CD14-positive monocyte (primary cell): ENCODE results near the gene BAHCC1. TPM values are rescaled to one million over a fixed set of nuclear protein-coding genes. Genes with fewer than 3 reads are reported as not detected.
A peak's percentile ranks its signal among the peaks of the same experiment; 100 is the strongest.

ENCODE experiments used
- DNase-seq, 3 donors: peaks; one replicate each; pipeline ENCODE4 v3.0.0-alpha.2; 2011 to 2022
- H2AFZ ChIP-seq: 2 replicates; pipeline ENCODE4 v1.6.0; 2012; ENCODE audit warnings: mild to moderate bottlenecking, low read depth, low read length, inconsistent platforms; ENCODE audit not compliant: insufficient read depth, poor library complexity, severe bottlenecking
- H3K27ac ChIP-seq, 2 donors: 1 replicate in 1 of 2; 2 replicates in 1 of 2; pipeline ENCODE4 v1.5.1; 2012 to 2013; ENCODE audit warnings: low read length in 2 of 2, control low read depth in 1 of 2, inconsistent platforms in 1 of 2, low read depth in 1 of 2, mild to moderate bottlenecking in 1 of 2
- H3K27me3 ChIP-seq, 2 donors: one replicate each; pipeline versions ENCODE4 v1.6.0 to v1.6.1; 2011 to 2013; ENCODE audit warnings: low read length in 2 of 2; ENCODE audit not compliant: control insufficient read depth in 2 of 2, insufficient read depth in 2 of 2
- H3K36me3 ChIP-seq, 2 donors: replicated peaks in 1 of 2; 1 replicate in 1 of 2; 2 replicates in 1 of 2; pipeline versions ENCODE4 v1.5.1 to v1.6.1; 2012 to 2013; ENCODE audit warnings: low read length in 2 of 2, control low read depth in 1 of 2, inconsistent platforms in 1 of 2, mild to moderate bottlenecking in 1 of 2; ENCODE audit not compliant: insufficient read depth in 2 of 2, control insufficient read depth in 1 of 2
- H3K4me1 ChIP-seq, 2 donors: 1 replicate in 1 of 2; 2 replicates in 1 of 2; pipeline versions ENCODE4 v1.5.1 to v1.6.1; 2012 to 2013; ENCODE audit warnings: low read length in 2 of 2, control low read depth in 1 of 2, inconsistent platforms in 1 of 2, mild to moderate bottlenecking in 1 of 2, moderate library complexity in 1 of 2; ENCODE audit not compliant: insufficient read depth in 2 of 2, control insufficient read depth in 1 of 2
- H3K4me2 ChIP-seq: replicated peaks from 2 replicates; pipeline ENCODE3; 2012; ENCODE audit warnings: low read length, moderate library complexity, mild to moderate bottlenecking; ENCODE audit not compliant: poor library complexity, severe bottlenecking; ENCODE audit errors: extremely low read depth
- H3K4me3 ChIP-seq, 3 experiments: fragments of 200-600 bp in 1 of 3; sonication (generic) in 1 of 3; replicated peaks in 1 of 3; 1 replicate in 2 of 3; 2 replicates in 1 of 3; pipeline ENCODE4 v1.5.1; 2011 to 2013; ENCODE audit warnings: low read length in 3 of 3, mild to moderate bottlenecking in 3 of 3, control low read depth in 2 of 3, low read depth in 2 of 3, inconsistent platforms in 1 of 3, moderate library complexity in 1 of 3
- H3K79me2 ChIP-seq: 2 replicates; pipeline ENCODE4 v1.6.0; 2012; ENCODE audit warnings: mild to moderate bottlenecking, control low read depth, inconsistent platforms, low read length, moderate library complexity; ENCODE audit not compliant: insufficient read depth
- H3K9ac ChIP-seq: 2 replicates; pipeline ENCODE4 v1.6.0; 2017; ENCODE audit warnings: low read length, mild to moderate bottlenecking; ENCODE audit not compliant: insufficient read depth, poor library complexity, severe bottlenecking
- H3K9me3 ChIP-seq, 2 donors: replicated peaks in 1 of 2; 1 replicate in 1 of 2; 2 replicates in 1 of 2; pipeline versions ENCODE4 v1.5.1 to v1.6.1; 2012 to 2013; ENCODE audit warnings: low read length in 2 of 2, control low read depth in 1 of 2; ENCODE audit not compliant: control insufficient read depth in 1 of 2, insufficient read depth in 1 of 2
- H4K20me1 ChIP-seq: 2 replicates; pipeline ENCODE4 v1.6.0; 2012; ENCODE audit warnings: mild to moderate bottlenecking, low read length, control low read depth, moderate library complexity; ENCODE audit not compliant: insufficient read depth
- H3K27ac Mint-ChIP-seq, 7 donors: one replicate each; pipeline ENCODE4 v1.8.0; 2020; ENCODE audit warnings: mild to moderate bottlenecking in 7 of 7, mixed read lengths in 7 of 7, moderate library complexity in 6 of 7, inconsistent platforms in 2 of 7
- H3K27me3 Mint-ChIP-seq, 3 donors: one replicate each; pipeline ENCODE4 v1.8.0; 2021 to 2022; ENCODE audit warnings: low read depth in 3 of 3, mild to moderate bottlenecking in 3 of 3, mixed read lengths in 3 of 3, moderate library complexity in 3 of 3, inconsistent platforms in 1 of 3
- H3K36me3 Mint-ChIP-seq, 2 donors: one replicate each; pipeline ENCODE4 v1.8.0; 2020; ENCODE audit warnings: mixed read lengths in 2 of 2, inconsistent platforms in 1 of 2, mild to moderate bottlenecking in 1 of 2
- H3K4me1 Mint-ChIP-seq: one replicate; pipeline ENCODE4 v1.8.0; 2020; ENCODE audit warnings: mild to moderate bottlenecking, mixed read lengths
- H3K4me3 Mint-ChIP-seq, 2 donors: one replicate each; pipeline ENCODE4 v1.8.0; 2020; ENCODE audit warnings: mild to moderate bottlenecking in 2 of 2, mixed read lengths in 2 of 2, moderate library complexity in 1 of 2
- H3K9me3 Mint-ChIP-seq, 7 donors: one replicate each; pipeline ENCODE4 v1.8.0; 2020 to 2022; ENCODE audit warnings: mixed read lengths in 7 of 7, mild to moderate bottlenecking in 6 of 7, moderate library complexity in 6 of 7, inconsistent platforms in 2 of 7
- WGBS: methylation state at CpG from one replicate; pipeline ENCODE4 v1.1.5; 2013; ENCODE audit warnings: missing lambda C conversion rate; ENCODE audit not compliant: insufficient coverage; 5-methylcytosine and 5-hydroxymethylcytosine counted together
- intact Hi-C, 2 donors: fragments of 100-400 bp; cut with micrococcal nuclease; formaldehyde crosslinking; loops; one replicate each; pipeline versions ENCODE4 v1.15.0 to v1.15.1; 2023
- polyA plus RNA-seq, 3 donors: library from polyadenylated mRNA; depleted of rRNA in 1 of 3; unstranded in 2 of 3; stranded (reverse) in 1 of 3; fragments of 300-500 nt in 2 of 3; fragments of >200 nt in 1 of 3; fragmentation: Illumina TruSeq in 2 of 3; gene quantifications; 1 replicate in 2 of 3; 2 replicates in 1 of 3; pipeline ENCODE4 v1.2.3, GENCODE V29; 2012 to 2021
- TF ChIP-seq, protein P1 (sequence below): fragments of 200-600 bp; IDR thresholded peaks from one replicate; pipeline ENCODE4 v1.8.0; 2022; ENCODE audit warnings: antibody characterized with exemption, mild to moderate bottlenecking

The BAHCC1 gene
- polyA plus RNA-seq, 3 donors = 0.11 to 8.8 (median 0.27) TPM

DNA sequence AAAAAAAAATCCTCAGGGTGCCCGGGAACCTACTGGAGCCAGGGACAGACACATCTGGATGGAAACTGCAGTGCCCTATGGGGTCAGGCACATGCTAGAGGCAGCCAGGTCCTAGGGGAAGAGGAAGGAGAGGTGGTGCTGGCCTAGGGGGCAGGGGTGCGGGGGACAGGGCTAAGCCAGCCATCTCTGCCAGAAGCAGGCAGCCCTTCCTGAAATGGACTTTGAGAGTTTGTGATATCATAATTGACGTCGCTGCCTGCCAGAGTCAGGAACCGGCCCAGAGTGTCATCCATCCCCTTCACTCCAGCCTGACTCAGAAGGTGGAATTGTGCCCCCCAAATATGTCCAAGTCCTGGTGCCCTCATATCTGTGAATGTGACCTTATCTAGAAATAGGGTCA lies 25.0 kb upstream of the BAHCC1 start:
- peaks cover 0 to 1% of the 10 kb centered on the region in 2 donors for H3K36me3 Mint-ChIP-seq
- H3K4me3 Mint-ChIP-seq = no peak overlapping the region
- no peaks in the 10 kb centered on the region for H3K9me3 ChIP-seq
- H3K27ac ChIP-seq = no peak overlapping the region
- peaks cover 25 to 31% of the 10 kb centered on the region in 2 donors for H3K4me1 ChIP-seq
- no peak overlapping the region for H3K9ac ChIP-seq
- H3K79me2 ChIP-seq = no peaks in the 10 kb centered on the region
- H3K9me3 Mint-ChIP-seq = peaks cover 0 to 6% (median 0%) of the 10 kb centered on the region in 7 donors
- H4K20me1 ChIP-seq = no peaks in the 10 kb centered on the region
- peaks cover 30% of the 10 kb centered on the region for H3K4me1 Mint-ChIP-seq
- intact Hi-C loops = no loop called here
- WGBS = no CpG with 5 or more reads among the region's 5 CpGs
- H3K27me3 ChIP-seq = peaks cover 3 to 25% of the 10 kb centered on the region in 2 donors
- H3K4me3 ChIP-seq = no peak overlapping the region
- H3K27me3 Mint-ChIP-seq = peaks cover 32 to 44% (median 34%) of the 10 kb centered on the region in 3 donors
- no peaks in the 10 kb centered on the region for H3K36me3 ChIP-seq
- DNase-seq = no peak
- H3K4me2 ChIP-seq = no peak overlapping the region
- TF ChIP-seq, protein P1, sequence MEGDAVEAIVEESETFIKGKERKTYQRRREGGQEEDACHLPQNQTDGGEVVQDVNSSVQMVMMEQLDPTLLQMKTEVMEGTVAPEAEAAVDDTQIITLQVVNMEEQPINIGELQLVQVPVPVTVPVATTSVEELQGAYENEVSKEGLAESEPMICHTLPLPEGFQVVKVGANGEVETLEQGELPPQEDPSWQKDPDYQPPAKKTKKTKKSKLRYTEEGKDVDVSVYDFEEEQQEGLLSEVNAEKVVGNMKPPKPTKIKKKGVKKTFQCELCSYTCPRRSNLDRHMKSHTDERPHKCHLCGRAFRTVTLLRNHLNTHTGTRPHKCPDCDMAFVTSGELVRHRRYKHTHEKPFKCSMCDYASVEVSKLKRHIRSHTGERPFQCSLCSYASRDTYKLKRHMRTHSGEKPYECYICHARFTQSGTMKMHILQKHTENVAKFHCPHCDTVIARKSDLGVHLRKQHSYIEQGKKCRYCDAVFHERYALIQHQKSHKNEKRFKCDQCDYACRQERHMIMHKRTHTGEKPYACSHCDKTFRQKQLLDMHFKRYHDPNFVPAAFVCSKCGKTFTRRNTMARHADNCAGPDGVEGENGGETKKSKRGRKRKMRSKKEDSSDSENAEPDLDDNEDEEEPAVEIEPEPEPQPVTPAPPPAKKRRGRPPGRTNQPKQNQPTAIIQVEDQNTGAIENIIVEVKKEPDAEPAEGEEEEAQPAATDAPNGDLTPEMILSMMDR = no peak
- H3K27ac Mint-ChIP-seq = no peak overlapping the region
- H2AFZ ChIP-seq = no peak overlapping the region

DNA sequence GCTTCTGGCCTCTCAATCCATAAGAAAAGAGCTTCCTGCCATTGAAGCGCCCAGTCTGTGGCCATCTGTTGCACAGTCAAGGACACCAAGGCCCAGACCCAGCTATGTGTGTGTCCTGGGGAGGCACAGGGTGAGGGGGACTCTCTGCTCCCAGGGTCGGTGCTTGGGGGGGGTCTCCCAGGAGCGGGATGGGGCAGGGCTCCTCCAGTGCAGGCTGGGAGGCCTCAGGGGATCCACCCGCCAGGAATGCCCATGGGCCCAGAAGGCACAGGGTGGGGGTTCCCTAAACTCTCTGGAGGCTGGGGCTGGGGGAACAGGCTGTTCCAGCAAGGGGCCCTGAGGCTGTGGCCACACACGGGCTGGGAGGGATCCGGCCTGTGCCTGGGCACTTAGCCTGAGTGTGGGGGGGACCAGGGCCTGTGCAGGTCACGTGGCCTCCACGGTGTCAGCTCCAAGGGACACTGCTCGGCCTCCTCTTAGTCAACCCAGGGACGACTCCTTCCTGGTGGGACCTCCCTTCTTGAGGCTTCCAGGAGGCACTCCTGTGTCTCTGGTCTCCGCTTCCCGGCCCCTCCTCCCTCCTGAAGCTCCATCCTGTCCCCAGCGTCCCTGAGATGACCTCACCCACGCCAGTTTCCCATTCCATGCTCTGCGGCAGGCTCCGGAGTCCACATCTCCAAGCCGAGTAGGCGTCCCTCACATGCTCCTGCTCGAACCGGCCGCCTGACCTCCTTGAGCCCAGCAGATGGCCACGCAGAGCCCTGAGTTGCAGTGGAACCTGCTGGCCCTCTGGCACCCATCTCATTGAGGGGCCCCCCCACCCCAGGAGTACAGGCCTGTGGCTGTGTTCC lies 23.1 kb upstream of the BAHCC1 start:
- peak in 2 of 3 donors; percentile 46 to 60 for DNase-seq
- H3K4me2 ChIP-seq = no peak overlapping the region
- H4K20me1 ChIP-seq = no peaks in the 10 kb centered on the region
- H3K27me3 ChIP-seq = peaks cover 0 to 9% of the 10 kb centered on the region in 2 donors
- H2AFZ ChIP-seq = no peak overlapping the region
- peaks cover 17 to 34% (median 18%) of the 10 kb centered on the region in 3 donors for H3K27me3 Mint-ChIP-seq
- peak overlapping the region in 2 of 7 donors; percentile 35 to 78 for H3K27ac Mint-ChIP-seq
- no peak overlapping the region for H3K9ac ChIP-seq
- no peaks in the 10 kb centered on the region for H3K9me3 ChIP-seq
- H3K36me3 ChIP-seq = no peaks in the 10 kb centered on the region
- intact Hi-C loops = no loop called here
- peaks cover 15 to 19% of the 10 kb centered on the region in 2 donors for H3K4me1 ChIP-seq
- H3K79me2 ChIP-seq = no peaks in the 10 kb centered on the region
- peaks cover 0 to 2% (median 0%) of the 10 kb centered on the region in 7 donors for H3K9me3 Mint-ChIP-seq
- TF ChIP-seq, protein P1 = peak; percentile 62
- peak overlapping the region in 1 of 2 donors; percentile 35 for H3K4me3 Mint-ChIP-seq
- H3K36me3 Mint-ChIP-seq = no peaks in the 10 kb centered on the region
- H3K27ac ChIP-seq = no peak overlapping the region
- 88% methylated on average over 21 of the region's 22 CpGs for WGBS
- H3K4me1 Mint-ChIP-seq = peaks cover 18% of the 10 kb centered on the region
- no peak overlapping the region for H3K4me3 ChIP-seq
